Coronary artery (tissue), 2 donors: ENCODE measurements around the gene TMX4.

ENCODE experiments used
- DNase-seq: peaks from one replicate; pipeline ENCODE4 v3.0.0-alpha.2; 2017; ENCODE audit warnings: low spot score
- H3K27ac ChIP-seq, 2 donors: fragments of 200-600 bp; sonication (generic); one replicate each; pipeline ENCODE4 v1.5.1; 2016 to 2019
- H3K4me3 ChIP-seq: fragments of 200-600 bp; sonication (generic); 2 replicates; pipeline ENCODE4 v1.5.1; 2016; ENCODE audit warnings: mild to moderate bottlenecking, moderate library complexity
- CTCF ChIP-seq: fragments of 200-600 bp; sonication (generic); IDR thresholded peaks from one replicate; pipeline ENCODE4 v1.5.1; 2019; ENCODE audit warnings: antibody characterized with exemption

TMX4 gene

GRCh38 chr20:8019246-8019997 is at the start of gene TMX4:
TMX4 (minus strand) TSS chr20:8019761; CDS start chr20:8019613, 148 bp downstream.
- DNase-seq: peak; percentile 97
- no peak for TF ChIP-seq CTCF

GRCh38 chr20:8067082-8067481 is 47.5 kb upstream of the TMX4 start:
- DNase-seq: no peak
- Histone ChIP-seq H3K4me3 (no peak overlapping the region), H3K27ac (no peak overlapping the region)
- no peak for TF ChIP-seq CTCF

More at GRCh38 chr20:8019246-8019997, at the start of gene TMX4:
- peak within 1 kb of the TSS; percentile 94 for H3K4me3 ChIP-seq
- H3K27ac ChIP-seq: peak within 1 kb of the TSS; percentile 97 to 98

GRCh38 chr20:8066662-8067061 is 47.1 kb upstream of the TMX4 start:
- H3K27ac ChIP-seq: no peak overlapping the region
- no peak overlapping the region for H3K4me3 ChIP-seq
- TF ChIP-seq CTCF: no peak
- no peak for DNase-seq

- DNase-seq: no peak
- H3K27ac ChIP-seq: no peak overlapping the region
- H3K4me3 ChIP-seq: no peak overlapping the region
- no peak for TF ChIP-seq CTCF
Observed at GRCh38 chr20:8065691-8066090, 46.1 kb upstream of the TMX4 start.

GRCh38 chr20:8062756-8063155 is 43.2 kb upstream of the TMX4 start:
- no peak for DNase-seq
- no peak overlapping the region for H3K27ac ChIP-seq
- no peak for TF ChIP-seq CTCF
- H3K4me3 ChIP-seq: no peak overlapping the region

GRCh38 chr20:8061861-8062518 is 42.4 kb upstream of the TMX4 start:
- TF ChIP-seq CTCF: no peak
- no peak for DNase-seq
- Histone ChIP-seq H3K4me3 (no peak overlapping the region), H3K27ac (no peak overlapping the region)

GRCh38 chr20:8060977-8061376 is 41.4 kb upstream of the TMX4 start:
- no peak overlapping the region for H3K4me3 ChIP-seq
- H3K27ac ChIP-seq: no peak overlapping the region
- no peak for TF ChIP-seq CTCF
- DNase-seq: no peak
